ENCODE data around the gene HNRNPM.

HNRNPM gene

GRCh38 chr19:8453616-8454015, 8.8 kb downstream of the HNRNPM start:
- H4K20me1 ChIP-seq (ENCODE audit: insufficient read depth, low read length) = peaks cover 93% of the 10 kb centered on the region
- H3K9ac ChIP-seq (ENCODE audit: low read length) = no peak overlapping the region
- no peak for TF ChIP-seq EZH2 (optimal IDR thresholded peaks at IDR 0.05; ENCODE audit: low read depth, low read length)
- TF ChIP-seq CTCF (IDR thresholded peaks at IDR 0.05; ENCODE audit: low read length) = no peak
- no peak for TF ChIP-seq EZH2phosphoT487 (IDR thresholded peaks at IDR 0.05; ENCODE audit: low read length)
- no peak for DNase-seq
- H3F3A ChIP-seq (ENCODE audit: insufficient read depth, low read length) = no peaks in the 10 kb centered on the region
- peaks cover 15% of the 10 kb centered on the region; the same call in 1 of the 2 replicates for H3K36me3 ChIP-seq (replicated peaks; ENCODE audit: insufficient read depth, low read length)
- peaks cover 99% of the 10 kb centered on the region for H3K79me2 ChIP-seq (ENCODE audit: low read length)
- H3K4me3 ChIP-seq (ENCODE audit: low read length) = no peak overlapping the region
- H3K9me3 ChIP-seq (replicated peaks; ENCODE audit: insufficient read depth, low read length) = no peaks in the 10 kb centered on the region
- 0 out of 2 replicates have a peak, but pooled peaks cover 3% of the 10 kb centered on the region for H3K4me1 ChIP-seq (ENCODE audit: low read length)
- no peaks in the 10 kb centered on the region for H3K27me3 ChIP-seq (replicated peaks; ENCODE audit: insufficient read depth, low read length)
- no peaks in the 10 kb centered on the region for H3K9me2 ChIP-seq (replicated peaks; ENCODE audit: insufficient read depth, low read length)
- no peak overlapping the region for H2AFZ ChIP-seq (ENCODE audit: low read length)
- H3K4me2 ChIP-seq (ENCODE audit: low read depth, low read length) = no peak overlapping the region
- H3K27ac ChIP-seq (ENCODE audit: low read length) = no peak overlapping the region

GRCh38 chr19:8454218-8454617, 9.4 kb downstream of the HNRNPM start:
- Histone ChIP-seq H3K36me3 (replicated peaks; ENCODE audit: insufficient read depth, low read length) (peaks cover 11% of the 10 kb centered on the region; the same call in 1 of the 2 replicates), H3K4me1 (ENCODE audit: low read length) (0 out of 2 replicates have a peak, but pooled peaks cover 3% of the 10 kb centered on the region), H3K4me2 (ENCODE audit: low read depth, low read length) (no peak overlapping the region)

GRCh38 chr19:8455018-8455417, 10.2 kb downstream of the HNRNPM start:
- Histone ChIP-seq H2AFZ (ENCODE audit: low read length) (no peak overlapping the region), H4K20me1 (ENCODE audit: insufficient read depth, low read length) (peaks cover 95% of the 10 kb centered on the region), H3K36me3 (replicated peaks; ENCODE audit: insufficient read depth, low read length) (peaks cover 11% of the 10 kb centered on the region; the same call in 1 of the 2 replicates), H3K27me3 (replicated peaks; ENCODE audit: insufficient read depth, low read length) (no peaks in the 10 kb centered on the region), H3K4me1 (ENCODE audit: low read length) (0 out of 2 replicates have a peak, but pooled peaks cover 3% of the 10 kb centered on the region), H3F3A (ENCODE audit: insufficient read depth, low read length) (no peaks in the 10 kb centered on the region), H3K79me2 (ENCODE audit: low read length) (peaks cover 99% of the 10 kb centered on the region), H3K4me2 (ENCODE audit: low read depth, low read length) (no peak overlapping the region), H3K9me3 (replicated peaks; ENCODE audit: insufficient read depth, low read length) (no peaks in the 10 kb centered on the region), H3K27ac (ENCODE audit: low read length) (no peak overlapping the region), H3K9ac (ENCODE audit: low read length) (no peak overlapping the region), H3K4me3 (ENCODE audit: low read length) (no peak overlapping the region), H3K9me2 (replicated peaks; ENCODE audit: insufficient read depth, low read length) (no peaks in the 10 kb centered on the region)
- DNase-seq = no peak
- TF ChIP-seq EZH2phosphoT487 (IDR thresholded peaks at IDR 0.05; ENCODE audit: low read length) (no peak), CTCF (IDR thresholded peaks at IDR 0.05; ENCODE audit: low read length) (no peak), EZH2 (optimal IDR thresholded peaks at IDR 0.05; ENCODE audit: low read depth, low read length) (no peak)

More at GRCh38 chr19:8454218-8454617, 9.4 kb downstream of the HNRNPM start:
- Histone ChIP-seq H3K27me3 (replicated peaks; ENCODE audit: insufficient read depth, low read length) (no peaks in the 10 kb centered on the region), H2AFZ (ENCODE audit: low read length) (no peak overlapping the region), H3F3A (ENCODE audit: insufficient read depth, low read length) (no peaks in the 10 kb centered on the region), H3K27ac (ENCODE audit: low read length) (no peak overlapping the region), H3K9me2 (replicated peaks; ENCODE audit: insufficient read depth, low read length) (no peaks in the 10 kb centered on the region), H3K9me3 (replicated peaks; ENCODE audit: insufficient read depth, low read length) (no peaks in the 10 kb centered on the region), H3K4me3 (ENCODE audit: low read length) (no peak overlapping the region), H4K20me1 (ENCODE audit: insufficient read depth, low read length) (peaks cover 93% of the 10 kb centered on the region), H3K9ac (ENCODE audit: low read length) (no peak overlapping the region), H3K79me2 (ENCODE audit: low read length) (peaks cover 99% of the 10 kb centered on the region)
- no peak for DNase-seq
- TF ChIP-seq EZH2phosphoT487 (IDR thresholded peaks at IDR 0.05; ENCODE audit: low read length) = no peak
- TF ChIP-seq CTCF (IDR thresholded peaks at IDR 0.05; ENCODE audit: low read length) = no peak
- TF ChIP-seq EZH2 (optimal IDR thresholded peaks at IDR 0.05; ENCODE audit: low read depth, low read length) = no peak
